ENCODE data around the gene STIM1.
A peak's percentile ranks its signal among the peaks of the same experiment; 100 is the strongest.

GRCh38 chr11:3854977-3855807 is at the start of gene STIM1:
- TF ChIP-seq POLR2A (IDR thresholded peaks at IDR 0.05; ENCODE audit: low read depth) = peak; percentile 78
- TF ChIP-seq CTCF (IDR thresholded peaks at IDR 0.05) = peak; percentile 98 to 100 (median 99)
- TF ChIP-seq POLR2AphosphoS5 (IDR thresholded peaks at IDR 0.05) = peak; percentile 86 to 89

All from esophagus muscularis mucosa (tissue), 3 donors.